ENCODE results near the gene OXSM.

GRCh38 chr3:25749031-25749581 lies 40.8 kb upstream of the OXSM start:
- TF ChIP-seq POU6F1 (CRISPR knock-in tag; IDR thresholded peaks at IDR 0.05; ENCODE audit: borderline replicate concordance, low read depth) (no peak), ZNF70 (CRISPR knock-in tag; IDR thresholded peaks at IDR 0.05) (no peak), PATZ1 (CRISPR knock-in tag; IDR thresholded peaks at IDR 0.05; ENCODE audit: borderline replicate concordance) (no peak), ZFP3 (CRISPR knock-in tag; IDR thresholded peaks at IDR 0.05) (no peak), ZNF8 (CRISPR knock-in tag; IDR thresholded peaks at IDR 0.05) (no peak), PPARA (CRISPR knock-in tag; IDR thresholded peaks at IDR 0.05; ENCODE audit: borderline replicate concordance) (no peak), ESRRG (CRISPR knock-in tag; IDR thresholded peaks at IDR 0.05) (no peak), ZFP30 (CRISPR knock-in tag; IDR thresholded peaks at IDR 0.05) (no peak), RARB (CRISPR knock-in tag; IDR thresholded peaks at IDR 0.05) (no peak), ZC3H10 (CRISPR knock-in tag; IDR thresholded peaks at IDR 0.05) (no peak)
- TF ChIP-seq, protein P1, sequence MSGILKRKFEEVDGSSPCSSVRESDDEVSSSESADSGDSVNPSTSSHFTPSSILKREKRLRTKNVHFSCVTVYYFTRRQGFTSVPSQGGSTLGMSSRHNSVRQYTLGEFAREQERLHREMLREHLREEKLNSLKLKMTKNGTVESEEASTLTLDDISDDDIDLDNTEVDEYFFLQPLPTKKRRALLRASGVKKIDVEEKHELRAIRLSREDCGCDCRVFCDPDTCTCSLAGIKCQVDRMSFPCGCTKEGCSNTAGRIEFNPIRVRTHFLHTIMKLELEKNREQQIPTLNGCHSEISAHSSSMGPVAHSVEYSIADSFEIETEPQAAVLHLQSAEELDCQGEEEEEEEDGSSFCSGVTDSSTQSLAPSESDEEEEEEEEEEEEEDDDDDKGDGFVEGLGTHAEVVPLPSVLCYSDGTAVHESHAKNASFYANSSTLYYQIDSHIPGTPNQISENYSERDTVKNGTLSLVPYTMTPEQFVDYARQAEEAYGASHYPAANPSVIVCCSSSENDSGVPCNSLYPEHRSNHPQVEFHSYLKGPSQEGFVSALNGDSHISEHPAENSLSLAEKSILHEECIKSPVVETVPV (CRISPR knock-in tag; IDR thresholded peaks at IDR 0.05): no peak

Measured in SK-N-SH treated with all-trans-retinoic acid at 6 μM for 48 hours (cell line).